Adrenal gland (tissue), 12 donors: ENCODE measurements around the gene MAN1A2. TPM values are rescaled to one million over a fixed set of nuclear protein-coding genes. Genes with fewer than 3 reads are reported as not detected.

Experiments
- DNase-seq, 7 donors: peaks; one replicate each; pipeline ENCODE4 v3.0.0-alpha.2; 2019 to 2020
- H3K27ac ChIP-seq, 5 donors: fragments of 200-600 bp; sonication (generic) in 4 of 5; 1 replicate in 3 of 5; 2 replicates in 2 of 5; pipeline versions ENCODE4 v1.5.1 to v1.8.0; 2016 to 2020; ENCODE audit warnings: mild to moderate bottlenecking in 1 of 5
- H3K27me3 ChIP-seq: fragments of 200-600 bp; 2 replicates; pipeline ENCODE4 v1.8.0; 2021
- H3K36me3 ChIP-seq, 2 donors: fragments of 200-600 bp; replicated peaks in 1 of 2; 1 replicate in 1 of 2; 2 replicates in 1 of 2; pipeline versions ENCODE4 v1.5.1 to v1.8.0; 2018 to 2022
- H3K4me1 ChIP-seq, 2 donors: fragments of 200-600 bp; replicated peaks in 1 of 2; 1 replicate in 1 of 2; 2 replicates in 1 of 2; pipeline versions ENCODE4 v1.5.1 to v1.8.0; 2018 to 2021
- H3K4me3 ChIP-seq, 4 donors: fragments of 200-600 bp; sonication (generic) in 3 of 4; one replicate each; pipeline ENCODE4 v1.5.1; 2016 to 2018
- H3K9me3 ChIP-seq, 3 donors: fragments of 200-600 bp; sonication (generic) in 1 of 3; replicated peaks in 1 of 3; 1 replicate in 2 of 3; 2 replicates in 1 of 3; pipeline versions ENCODE4 v1.5.1 to v1.8.0; 2016 to 2021
- POLR2A ChIP-seq, 2 donors: fragments of 450-650 bp; IDR thresholded peaks; one replicate each; pipeline ENCODE4 v1.6.1; 2017; ENCODE audit warnings: antibody characterized with exemption in 2 of 2, mild to moderate bottlenecking in 2 of 2, moderate library complexity in 1 of 2
- WGBS, 4 donors: extraction: QIAGEN DNeasy Blood & Tissue Kit in 2 of 4; methylation state at CpG; one replicate each; pipeline versions ENCODE4 v1.1.5 to v1.1.7; 2013 to 2017; 5-methylcytosine and 5-hydroxymethylcytosine counted together
- intact Hi-C, 2 donors: fragments of 100-400 bp; cut with DNase I; formaldehyde crosslinking; loops; one replicate each; pipeline versions ENCODE4 v1.14.1 to v1.15.0; 2022 to 2023
- polyA plus RNA-seq, 3 donors: library from polyadenylated mRNA; stranded (reverse); fragments of 200-250 nt in 2 of 3; fragments of 350-450 nt in 1 of 3; fragmentation: Illumina TruSeq in 1 of 3; extraction: RNeasy Lipid Tissue Mini Kit (QIAGEN cat#74804) in 1 of 3; gene quantifications; one replicate each; pipeline ENCODE4 v1.2.3, GENCODE V29; 2013 to 2014
- total RNA-seq, 9 donors: library from RNA; depleted of rRNA in 4 of 9; stranded (reverse); fragments of >200 nt in 4 of 9; fragments of 120-200 nt in 1 of 9; fragmentation: NEBNext Ultra II Directional in 1 of 9; extraction: Animal tissue kit (Norgen Biotek cat#: 25700) in 1 of 9; gene quantifications; one replicate each; pipeline versions ENCODE4 v1.1.0 to v1.2.4, GENCODE V29; 2013 to 2023
- TF ChIP-seq, protein P1 (sequence below), 6 experiments: fragments of 450-650 bp in 4 of 6; fragments of 200-600 bp in 2 of 6; sonication (generic) in 1 of 6; IDR thresholded peaks; 1 replicate in 5 of 6; 2 replicates in 1 of 6; pipeline versions ENCODE4 v1.5.1 to v1.8.0; 2016 to 2021; ENCODE audit warnings: antibody characterized with exemption in 6 of 6, mild to moderate bottlenecking in 2 of 6, moderate library complexity in 1 of 6
- donor health status: healthy with polysubstance abuse.
- donor health status: Bipolar disorder and iron deficiency.
- donor health status: DM: yes; HTN: yes; CAD: no.
- donor health status: DM: no; HTN: no; CAD: no.
- donor health status: DM: no; HTN: no; CAD: no.
- donor health status: DM: yes; HTN: yes; CAD: no.

The MAN1A2 gene
- total and polyA plus RNA-seq, 12 donors: 4.4 to 45.2 (median 34.1) TPM

DNA sequence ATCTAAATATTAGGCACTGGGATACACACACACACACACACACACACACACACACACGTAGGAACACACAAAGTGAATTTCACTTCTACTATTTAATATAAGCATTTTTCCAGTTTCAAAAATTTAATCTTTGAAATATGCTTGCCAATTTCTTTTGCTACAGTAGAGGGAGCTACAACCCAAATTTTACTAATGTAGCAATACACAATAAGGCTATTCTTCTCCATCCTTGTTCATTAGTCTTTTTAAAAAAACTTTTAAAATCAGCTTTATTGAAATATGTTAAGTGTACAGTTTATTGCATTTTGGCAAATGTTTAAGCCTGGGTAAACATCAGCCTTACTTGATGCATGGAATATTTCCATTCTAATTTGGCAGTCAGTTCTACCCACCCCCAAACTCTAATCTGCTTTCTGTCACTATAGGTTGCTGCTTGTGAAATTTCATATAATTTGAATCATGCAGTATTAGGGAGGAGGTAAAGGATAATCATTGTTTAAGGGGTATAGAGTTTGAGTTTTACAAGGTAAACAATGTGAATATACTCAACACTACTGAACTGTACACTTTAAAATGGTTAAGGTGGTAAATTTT lies 145.6 kb downstream of the MAN1A2 start:
- Histone ChIP-seq H3K27me3 (no peaks in the 10 kb centered on the region), H3K27ac (no peak overlapping the region), H3K4me1 (no peaks in the 10 kb centered on the region), H3K9me3 (no peaks in the 10 kb centered on the region), H3K4me3 (no peak overlapping the region), H3K36me3 (no peaks in the 10 kb centered on the region)
- no peak for TF ChIP-seq POLR2A (IDR thresholded peaks at IDR 0.05)
- TF ChIP-seq, protein P1, sequence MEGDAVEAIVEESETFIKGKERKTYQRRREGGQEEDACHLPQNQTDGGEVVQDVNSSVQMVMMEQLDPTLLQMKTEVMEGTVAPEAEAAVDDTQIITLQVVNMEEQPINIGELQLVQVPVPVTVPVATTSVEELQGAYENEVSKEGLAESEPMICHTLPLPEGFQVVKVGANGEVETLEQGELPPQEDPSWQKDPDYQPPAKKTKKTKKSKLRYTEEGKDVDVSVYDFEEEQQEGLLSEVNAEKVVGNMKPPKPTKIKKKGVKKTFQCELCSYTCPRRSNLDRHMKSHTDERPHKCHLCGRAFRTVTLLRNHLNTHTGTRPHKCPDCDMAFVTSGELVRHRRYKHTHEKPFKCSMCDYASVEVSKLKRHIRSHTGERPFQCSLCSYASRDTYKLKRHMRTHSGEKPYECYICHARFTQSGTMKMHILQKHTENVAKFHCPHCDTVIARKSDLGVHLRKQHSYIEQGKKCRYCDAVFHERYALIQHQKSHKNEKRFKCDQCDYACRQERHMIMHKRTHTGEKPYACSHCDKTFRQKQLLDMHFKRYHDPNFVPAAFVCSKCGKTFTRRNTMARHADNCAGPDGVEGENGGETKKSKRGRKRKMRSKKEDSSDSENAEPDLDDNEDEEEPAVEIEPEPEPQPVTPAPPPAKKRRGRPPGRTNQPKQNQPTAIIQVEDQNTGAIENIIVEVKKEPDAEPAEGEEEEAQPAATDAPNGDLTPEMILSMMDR (IDR thresholded peaks at IDR 0.05): peak; percentile 36 to 77 (median 56)
- WGBS, 4 donors: 8 to 15% (median 10%) methylated on average over 1 of the region's 1 CpG
- no peak for DNase-seq
- intact Hi-C loops: loop anchor here in 1 of 2 donors (5.0 kb wide), 1 partner anchor 244 kb away; no protein-coding TSS in a partner anchor

DNA sequence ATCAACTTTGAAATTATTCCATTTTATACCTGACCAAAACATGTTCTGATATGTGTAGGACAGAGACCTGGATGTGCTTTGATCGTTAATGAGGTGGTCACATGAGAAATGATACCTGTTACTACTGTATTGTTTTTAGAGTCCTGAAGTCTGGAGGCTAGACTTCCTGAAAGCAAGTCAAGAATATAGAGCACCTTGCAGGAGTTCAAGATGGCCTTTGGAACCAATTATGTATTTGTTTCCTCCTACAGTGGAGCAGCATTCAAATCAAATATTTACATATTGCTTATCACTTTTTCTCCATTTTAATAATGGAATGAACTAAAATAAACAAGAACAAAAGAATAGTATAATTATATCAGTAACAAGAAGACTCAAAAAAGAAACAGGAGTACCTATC lies 155.9 kb downstream of the MAN1A2 start:
- Histone ChIP-seq H3K36me3 (no peaks in the 10 kb centered on the region), H3K4me1 (peaks cover 0 to 5% of the 10 kb centered on the region in 2 donors), H3K9me3 (no peaks in the 10 kb centered on the region), H3K4me3 (no peak overlapping the region), H3K27me3 (no peaks in the 10 kb centered on the region), H3K27ac (no peak overlapping the region)
- WGBS, 4 donors: 82 to 100% (median 97%) methylated on average over 1 of the region's 1 CpG
- DNase-seq: no peak
- TF ChIP-seq, protein P1 (IDR thresholded peaks at IDR 0.05): no peak
- no peak for TF ChIP-seq POLR2A (IDR thresholded peaks at IDR 0.05)
- intact Hi-C loops: no loop called here

DNA sequence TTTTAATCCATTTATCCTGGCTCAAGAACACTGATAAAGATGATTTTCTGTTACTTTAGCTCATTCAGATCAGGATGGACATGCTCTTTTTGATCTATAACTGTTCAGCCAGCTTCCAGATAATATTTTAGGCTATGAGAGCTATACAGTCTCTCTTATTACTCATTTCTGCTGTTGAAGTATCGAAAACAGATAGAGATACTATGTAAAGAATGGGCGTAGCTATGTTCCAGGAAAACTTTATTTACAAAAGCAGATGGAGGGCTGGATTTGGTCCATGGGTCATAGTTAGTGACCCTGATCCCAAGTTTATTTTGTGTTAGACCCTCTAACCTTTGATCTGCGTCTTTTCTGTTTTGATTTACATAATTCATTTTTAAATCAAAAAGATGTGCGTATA lies 159.8 kb downstream of the MAN1A2 start:
- WGBS, 4 donors: 68 to 84% (median 69%) methylated on average over 4 of the region's 4 CpGs
- Histone ChIP-seq H3K36me3 (no peaks in the 10 kb centered on the region), H3K9me3 (no peaks in the 10 kb centered on the region), H3K4me1 (peaks cover 0 to 5% of the 10 kb centered on the region in 2 donors), H3K4me3 (no peak overlapping the region), H3K27ac (no peak overlapping the region), H3K27me3 (no peaks in the 10 kb centered on the region)
- no peak for DNase-seq
- TF ChIP-seq, protein P1 (IDR thresholded peaks at IDR 0.05): no peak
- TF ChIP-seq POLR2A (IDR thresholded peaks at IDR 0.05): no peak
- intact Hi-C loops: no loop called here

DNA sequence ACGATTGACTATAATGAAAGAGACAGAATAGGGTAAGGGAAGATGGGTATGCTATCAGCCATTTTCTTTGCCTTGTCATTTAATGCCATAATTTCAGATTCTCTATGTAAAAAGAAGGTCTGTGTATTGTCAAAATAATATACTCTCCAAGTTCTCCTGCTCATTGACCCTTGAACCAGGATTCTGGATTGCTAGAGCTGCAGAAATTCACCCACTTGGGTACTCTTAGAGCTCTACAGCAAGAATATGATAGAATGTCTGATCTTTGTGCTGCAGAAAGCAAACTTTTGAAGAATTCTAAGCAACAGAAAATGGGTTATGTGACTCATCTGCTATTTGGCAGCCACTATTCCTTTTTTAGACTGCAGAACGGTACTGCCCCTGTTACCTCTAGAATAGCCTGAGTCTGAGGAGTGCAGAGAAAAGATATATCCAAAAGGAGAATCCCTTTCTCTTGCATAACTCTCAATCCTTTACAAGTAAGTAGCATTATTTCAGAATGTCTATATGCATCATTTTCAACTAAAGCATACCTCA lies 160.4 kb downstream of the MAN1A2 start:
- DNase-seq: no peak
- WGBS, 4 donors: 20 to 39% (median 31%) methylated on average over 2 of the region's 2 CpGs
- intact Hi-C loops: no loop called here
- peaks cover 0 to 5% of the 10 kb centered on the region in 2 donors for H3K4me1 ChIP-seq
- H3K36me3 ChIP-seq: no peaks in the 10 kb centered on the region
- TF ChIP-seq POLR2A (IDR thresholded peaks at IDR 0.05): no peak
- TF ChIP-seq, protein P1 (IDR thresholded peaks at IDR 0.05): no peak
- no peaks in the 10 kb centered on the region for H3K9me3 ChIP-seq
- H3K27ac ChIP-seq: no peak overlapping the region
- H3K4me3 ChIP-seq: no peak overlapping the region
- H3K27me3 ChIP-seq: no peaks in the 10 kb centered on the region
